GM12892 (cell line): ENCODE results near the gene SPIRE1.

Experiments used
- POLR2A ChIP-seq: IDR thresholded peaks from 2 replicates; pipeline ENCODE4 v1.6.1; 2011; ENCODE audit warnings: low read depth, low read length, control low read depth
- POLR2AphosphoS5 ChIP-seq: IDR thresholded peaks from 2 replicates; pipeline ENCODE4 v1.6.1; 2011; ENCODE audit warnings: low read depth, low read length, control low read depth

DNA sequence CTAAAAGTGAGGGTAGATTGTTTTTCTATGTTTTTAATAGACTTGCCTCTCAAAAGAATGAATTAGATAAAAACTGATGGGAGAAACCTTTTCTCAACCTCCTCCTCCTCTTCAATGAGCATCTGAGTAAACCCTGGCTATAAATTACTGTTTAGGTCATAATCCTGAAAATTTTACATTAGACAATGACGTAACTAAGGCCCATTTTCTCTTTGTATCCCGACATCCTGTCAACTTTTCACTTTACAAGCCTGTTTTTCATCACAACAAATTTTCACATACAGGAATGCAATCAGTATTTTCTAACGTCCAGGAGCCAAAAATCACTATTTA, 1.3 kb downstream of the SPIRE1 start:
- TF ChIP-seq POLR2A: no peak
- TF ChIP-seq POLR2AphosphoS5: no peak
